OCI-LY7 (cell line): ENCODE data around the gene AMIGO2.

Experiments used
- CTCF ChIP-seq: fragments of 200-600 bp; sonication (generic); conservative IDR thresholded peaks from 2 replicates; pipeline ENCODE4 v1.5.1; 2014; ENCODE audit warnings: mild to moderate bottlenecking, antibody characterized with exemption, low read length, moderate library complexity, mixed read lengths
- EZH2phosphoT487 ChIP-seq: fragments of 200-600 bp; sonication (generic); IDR thresholded peaks from 2 replicates; pipeline ENCODE4 v1.6.1; 2018; ENCODE audit warnings: low read depth, borderline replicate concordance, mild to moderate bottlenecking, mixed run types, antibody characterized with exemption, low read length, moderate library complexity, mixed read lengths

GRCh38 chr12:47084172-47084571, 4.4 kb upstream of the AMIGO2 start:
- TF ChIP-seq CTCF (no peak), EZH2phosphoT487 (no peak)
